Parathyroid adenoma (tissue), 2 donors: ENCODE data around the gene SLC9C2.

ENCODE experiments used
- H2AFZ ChIP-seq: fragments of 300-600 bp; sonication (generic); one replicate; pipeline ENCODE4 v1.7.0; 2017; ENCODE audit warnings: antibody characterized with exemption, mild to moderate bottlenecking
- H3K27ac ChIP-seq: fragments of 300-600 bp; sonication (generic); one replicate; pipeline ENCODE4 v1.7.0; 2017
- H3K27me3 ChIP-seq: fragments of 300-600 bp; sonication (generic); one replicate; pipeline ENCODE4 v1.7.0; 2017; ENCODE audit warnings: low read length; ENCODE audit not compliant: control insufficient read depth, insufficient read depth
- H3K36me3 ChIP-seq: fragments of 300-600 bp; sonication (generic); one replicate; pipeline ENCODE4 v1.7.0; 2017; ENCODE audit warnings: low read length; ENCODE audit not compliant: control insufficient read depth, insufficient read depth
- H3K4me1 ChIP-seq: fragments of 300-600 bp; sonication (generic); one replicate; pipeline ENCODE4 v1.7.0; 2017; ENCODE audit warnings: control low read depth
- H3K4me2 ChIP-seq: fragments of 300-600 bp; sonication (generic); one replicate; pipeline ENCODE4 v1.7.0; 2017; ENCODE audit warnings: low read length
- H3K4me3 ChIP-seq: fragments of 300-600 bp; sonication (generic); one replicate; pipeline ENCODE4 v1.7.0; 2017; ENCODE audit warnings: low read depth, low read length
- H3K79me2 ChIP-seq: fragments of 300-600 bp; sonication (generic); one replicate; pipeline ENCODE4 v1.7.0; 2017; ENCODE audit warnings: control low read depth
- H3K9ac ChIP-seq: fragments of 300-600 bp; sonication (generic); one replicate; pipeline ENCODE4 v1.7.0; 2017; ENCODE audit warnings: mild to moderate bottlenecking
- H3K9me3 ChIP-seq: fragments of 300-600 bp; sonication (generic); one replicate; pipeline ENCODE4 v1.7.0; 2017; ENCODE audit warnings: low read length; ENCODE audit not compliant: control insufficient read depth
- TF ChIP-seq, protein P1 (sequence below): fragments of 300-600 bp; sonication (generic); IDR thresholded peaks from one replicate; pipeline ENCODE4 v1.7.0; 2017; ENCODE audit warnings: antibody characterized with exemption, mild to moderate bottlenecking
- donor health status: primary hyperparathyroidism.

Gene SLC9C2

DNA sequence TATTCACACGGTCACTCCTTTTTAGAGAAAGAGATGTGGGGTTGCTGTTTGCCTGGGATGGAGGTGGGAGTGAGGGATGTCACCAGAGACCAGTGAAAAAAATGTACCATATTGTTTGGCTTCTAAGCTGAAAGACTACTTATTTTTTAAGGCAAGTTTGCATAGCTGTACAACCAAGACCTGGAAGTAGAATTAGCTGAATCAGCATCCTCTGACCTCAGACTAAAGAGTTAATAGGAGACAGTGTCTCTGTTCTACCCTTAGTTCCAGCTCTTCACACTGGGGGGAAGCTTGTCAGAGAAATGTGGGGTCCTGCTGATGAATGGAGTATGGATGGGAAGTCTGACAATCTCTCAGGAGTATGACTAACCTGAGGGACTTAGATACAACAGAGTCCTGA lies 41.6 kb downstream of the SLC9C2 start:
- no peak overlapping the region for H3K4me2 ChIP-seq
- no peak overlapping the region for H2AFZ ChIP-seq

DNA sequence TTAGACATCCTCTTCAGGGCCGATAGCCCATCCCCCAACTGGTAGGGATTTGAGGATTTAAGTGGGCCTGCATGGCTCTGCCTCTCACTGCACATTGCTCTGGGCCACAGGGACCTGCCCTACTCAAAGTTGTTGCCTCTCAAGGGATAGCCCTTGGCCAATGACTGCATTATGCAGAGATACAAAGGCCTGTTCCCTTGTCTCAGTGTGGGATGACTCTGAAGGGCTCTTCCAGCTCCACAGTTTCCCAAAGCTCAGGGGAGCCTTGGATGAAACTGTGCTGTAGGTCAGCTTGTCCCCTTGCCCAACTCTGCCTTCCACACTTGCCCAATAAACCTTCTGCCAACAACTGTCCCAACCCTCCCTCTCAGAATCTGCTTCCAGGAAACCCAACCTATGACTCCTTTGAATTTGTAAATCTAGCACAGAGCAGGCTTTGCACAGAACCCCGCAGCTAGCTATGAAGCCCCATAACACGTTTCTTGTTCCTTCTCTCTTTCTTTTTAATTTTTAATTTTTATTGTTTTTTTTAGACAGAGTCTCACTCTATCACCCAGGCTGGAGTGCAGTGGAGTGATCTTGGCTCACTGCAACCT lies 42.5 kb downstream of the SLC9C2 start:
- Histone ChIP-seq H3K79me2 (no peaks in the 10 kb centered on the region), H3K27me3 (no peaks in the 10 kb centered on the region), H3K36me3 (no peaks in the 10 kb centered on the region), H3K4me2 (no peak overlapping the region), H3K4me3 (no peak overlapping the region), H3K4me1 (peaks cover 3% of the 10 kb centered on the region), H2AFZ (no peak overlapping the region), H3K27ac (no peak overlapping the region), H3K9ac (no peak overlapping the region), H3K9me3 (no peaks in the 10 kb centered on the region)
- TF ChIP-seq, protein P1, sequence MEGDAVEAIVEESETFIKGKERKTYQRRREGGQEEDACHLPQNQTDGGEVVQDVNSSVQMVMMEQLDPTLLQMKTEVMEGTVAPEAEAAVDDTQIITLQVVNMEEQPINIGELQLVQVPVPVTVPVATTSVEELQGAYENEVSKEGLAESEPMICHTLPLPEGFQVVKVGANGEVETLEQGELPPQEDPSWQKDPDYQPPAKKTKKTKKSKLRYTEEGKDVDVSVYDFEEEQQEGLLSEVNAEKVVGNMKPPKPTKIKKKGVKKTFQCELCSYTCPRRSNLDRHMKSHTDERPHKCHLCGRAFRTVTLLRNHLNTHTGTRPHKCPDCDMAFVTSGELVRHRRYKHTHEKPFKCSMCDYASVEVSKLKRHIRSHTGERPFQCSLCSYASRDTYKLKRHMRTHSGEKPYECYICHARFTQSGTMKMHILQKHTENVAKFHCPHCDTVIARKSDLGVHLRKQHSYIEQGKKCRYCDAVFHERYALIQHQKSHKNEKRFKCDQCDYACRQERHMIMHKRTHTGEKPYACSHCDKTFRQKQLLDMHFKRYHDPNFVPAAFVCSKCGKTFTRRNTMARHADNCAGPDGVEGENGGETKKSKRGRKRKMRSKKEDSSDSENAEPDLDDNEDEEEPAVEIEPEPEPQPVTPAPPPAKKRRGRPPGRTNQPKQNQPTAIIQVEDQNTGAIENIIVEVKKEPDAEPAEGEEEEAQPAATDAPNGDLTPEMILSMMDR: no peak

More for the DNA sequence above, 41.6 kb downstream of the SLC9C2 start:
- no peaks in the 10 kb centered on the region for H3K27me3 ChIP-seq
- no peak overlapping the region for H3K27ac ChIP-seq
- H3K9me3 ChIP-seq: no peaks in the 10 kb centered on the region
- H3K9ac ChIP-seq: no peak overlapping the region
- TF ChIP-seq, protein P1: no peak
- no peak overlapping the region for H3K4me3 ChIP-seq
- H3K4me1 ChIP-seq: peaks cover 3% of the 10 kb centered on the region
- H3K79me2 ChIP-seq: no peaks in the 10 kb centered on the region
- H3K36me3 ChIP-seq: no peaks in the 10 kb centered on the region

DNA sequence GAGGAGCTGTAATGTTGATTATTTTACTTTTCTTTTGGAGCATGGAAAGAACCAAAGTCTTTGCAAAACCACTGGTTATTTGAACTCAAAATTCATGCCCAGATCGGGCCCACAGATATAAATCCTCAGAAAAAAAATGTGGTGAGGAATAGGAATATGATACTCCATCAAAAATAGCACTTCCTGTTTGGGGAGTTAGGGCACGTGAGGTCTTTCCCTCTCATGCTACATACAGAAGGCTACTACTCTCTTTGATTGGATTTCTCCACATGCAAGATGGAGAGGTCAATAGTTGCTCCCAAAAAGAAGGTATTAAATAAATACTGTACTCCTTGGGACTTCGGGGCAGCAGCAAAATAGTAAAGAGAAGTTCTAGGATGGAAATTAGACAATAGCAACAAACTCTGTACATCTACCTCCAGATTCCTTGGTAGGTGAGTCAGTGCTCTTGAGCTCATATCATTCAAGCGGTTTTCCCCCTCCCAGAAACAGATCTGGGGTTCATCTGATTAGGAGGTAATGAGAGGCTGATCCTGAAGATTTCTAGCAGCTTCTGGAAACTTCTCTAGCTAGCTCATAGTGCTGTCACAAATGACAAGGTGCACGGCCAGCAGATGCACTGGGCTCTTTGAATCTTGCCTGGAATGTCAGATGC lies 47.1 kb downstream of the SLC9C2 start:
- Histone ChIP-seq H3K4me2 (no peak overlapping the region), H3K27me3 (no peaks in the 10 kb centered on the region), H3K9ac (no peak overlapping the region), H3K36me3 (no peaks in the 10 kb centered on the region), H3K4me3 (no peak overlapping the region), H3K4me1 (peaks cover 3% of the 10 kb centered on the region), H3K79me2 (no peaks in the 10 kb centered on the region), H2AFZ (no peak overlapping the region), H3K27ac (no peak overlapping the region), H3K9me3 (no peaks in the 10 kb centered on the region)
- TF ChIP-seq, protein P1: no peak

DNA sequence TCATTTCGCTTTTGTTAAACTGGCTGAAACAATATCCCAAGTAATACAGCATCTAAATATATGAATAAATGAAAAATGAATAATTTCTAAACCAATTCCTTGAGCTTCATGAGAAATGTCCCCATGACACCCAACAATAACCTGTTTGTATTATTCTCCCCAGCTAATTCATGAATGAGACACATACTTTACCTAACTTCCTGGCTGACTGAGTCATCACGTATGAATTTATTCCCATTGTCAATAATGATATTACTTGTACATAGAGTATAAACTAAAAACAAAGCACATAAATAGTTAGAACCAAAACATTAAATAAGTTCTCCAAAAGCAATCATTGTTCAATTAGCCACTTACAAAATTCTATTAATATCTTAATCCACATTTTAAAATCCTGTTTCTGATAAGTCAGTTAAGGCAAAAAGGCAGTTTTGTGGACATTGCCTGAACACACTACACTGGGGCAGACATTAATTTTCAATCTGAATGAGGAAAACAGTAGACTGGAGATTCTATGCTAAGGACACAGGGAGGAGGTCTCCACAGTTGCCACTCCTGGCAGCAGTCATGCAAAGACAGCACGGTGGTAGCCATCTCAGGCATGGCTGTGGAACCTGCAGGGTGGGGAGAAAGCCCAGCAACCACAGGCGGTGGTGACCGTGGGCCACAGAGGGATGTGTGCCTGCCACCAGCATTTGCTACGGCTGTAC lies 48.2 kb downstream of the SLC9C2 start:
- peaks cover 3% of the 10 kb centered on the region for H3K4me1 ChIP-seq
- no peaks in the 10 kb centered on the region for H3K36me3 ChIP-seq
- no peaks in the 10 kb centered on the region for H3K79me2 ChIP-seq
- H3K27ac ChIP-seq: no peak overlapping the region
- H3K4me3 ChIP-seq: no peak overlapping the region
- H3K9me3 ChIP-seq: no peaks in the 10 kb centered on the region
- H3K27me3 ChIP-seq: no peaks in the 10 kb centered on the region
- H3K9ac ChIP-seq: no peak overlapping the region
- no peak overlapping the region for H2AFZ ChIP-seq
- no peak overlapping the region for H3K4me2 ChIP-seq
- TF ChIP-seq, protein P1: no peak
